Measurements from ENCODE around the gene ADGRL2.
A peak's percentile ranks its signal among the peaks of the same experiment; 100 is the strongest.

Gene ADGRL2

GRCh38 chr1:81800695-81801650 lies at the start of gene ADGRL2:
TSS of gene ADGRL2 (plus strand) at chr1:81800934. CDS start at chr1:81836985, 36,051 bp downstream.
- peak; percentile 88 for DNase-seq

- DNase-seq, result no peak
Observed at GRCh38 chr1:81752840-81753239, 47.9 kb upstream of the ADGRL2 start.

GRCh38 chr1:81754424-81754823 lies 46.3 kb upstream of the ADGRL2 start:
- DNase-seq, result no peak

- DNase-seq, result no peak
Observed at GRCh38 chr1:81756872-81757271, 43.9 kb upstream of the ADGRL2 start.

GRCh38 chr1:81757398-81758020 lies 43.2 kb upstream of the ADGRL2 start:
- no peak for DNase-seq

GRCh38 chr1:81758181-81758580 lies 42.6 kb upstream of the ADGRL2 start:
- DNase-seq, result no peak

GRCh38 chr1:81760477-81761097 lies 40.1 kb upstream of the ADGRL2 start:
- DNase-seq, result no peak

- DNase-seq, result no peak
Observed at GRCh38 chr1:81775510-81775909, 25.2 kb upstream of the ADGRL2 start.

GRCh38 chr1:81780705-81781454 lies 19.9 kb upstream of the ADGRL2 start:
- DNase-seq, result no peak

GRCh38 chr1:81781749-81782148 lies 19.0 kb upstream of the ADGRL2 start:
- no peak for DNase-seq

- DNase-seq, result no peak
Observed at GRCh38 chr1:81792184-81792583, 8.6 kb upstream of the ADGRL2 start.

- DNase-seq, result no peak
Observed at GRCh38 chr1:81797701-81798100, 3.0 kb upstream of the ADGRL2 start.

GRCh38 chr1:81799939-81800694 lies 617 bp upstream of the ADGRL2 start:
- peak; percentile 19 for DNase-seq

GRCh38 chr1:81801651-81802456 lies 1.1 kb downstream of the ADGRL2 start:
- DNase-seq, result peak; percentile 8

- DNase-seq, result no peak
Observed at GRCh38 chr1:81802457-81802706, 1.6 kb downstream of the ADGRL2 start.

GRCh38 chr1:81802707-81803430 lies 2.1 kb downstream of the ADGRL2 start:
- DNase-seq, result peak; percentile 31

- DNase-seq, result peak; percentile 4
Observed at GRCh38 chr1:81803431-81804110, 2.8 kb downstream of the ADGRL2 start.

GRCh38 chr1:81804312-81804711 lies 3.6 kb downstream of the ADGRL2 start:
- DNase-seq, result no peak

- no peak for DNase-seq
Observed at GRCh38 chr1:81805537-81806431, 5.0 kb downstream of the ADGRL2 start.

Data from amniotic stem cell (primary cell).